HG02623 (cell line): ENCODE results near the gene TUBGCP2.
A peak's percentile ranks its signal among the peaks of the same experiment; 100 is the strongest.
"Not testable (repeated sequence)": the region's sequence is repeated elsewhere in the genome, so short reads cannot be mapped to it uniquely, and the experiment has no call there.

Experiments used
- ATAC-seq: cut with Tn5 transposase; IDR thresholded peaks from one replicate; pipeline ENCODE4 v1.9.1; 2021; ENCODE audit warnings: moderate library complexity; ENCODE audit not compliant: unreplicated experiment

TUBGCP2 gene

DNA sequence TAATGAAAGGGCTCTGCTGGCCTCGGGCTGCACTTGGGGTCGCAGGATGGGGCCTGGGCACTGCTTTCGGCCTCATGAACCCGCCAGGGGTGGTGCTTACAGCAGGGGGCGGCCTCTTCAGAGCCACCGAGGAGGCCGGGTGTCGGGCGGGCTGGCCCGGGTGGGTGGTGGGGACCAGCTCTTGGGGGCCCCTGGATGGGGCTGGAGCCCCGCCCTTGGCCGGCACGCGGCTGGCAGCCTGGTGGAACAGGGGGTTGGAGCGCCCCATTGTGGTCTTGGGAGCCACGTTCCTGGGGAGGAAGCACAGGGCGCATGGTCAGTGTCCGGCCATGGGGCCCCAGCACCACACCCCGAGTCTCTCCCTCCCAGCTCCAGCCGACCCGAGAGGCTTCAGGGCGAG, 40.8 kb downstream of the TUBGCP2 start:
- ATAC-seq: no peak

GRCh38 chr10:133267293-133267692, 41.4 kb downstream of the TUBGCP2 start:
- no peak for ATAC-seq

DNA sequence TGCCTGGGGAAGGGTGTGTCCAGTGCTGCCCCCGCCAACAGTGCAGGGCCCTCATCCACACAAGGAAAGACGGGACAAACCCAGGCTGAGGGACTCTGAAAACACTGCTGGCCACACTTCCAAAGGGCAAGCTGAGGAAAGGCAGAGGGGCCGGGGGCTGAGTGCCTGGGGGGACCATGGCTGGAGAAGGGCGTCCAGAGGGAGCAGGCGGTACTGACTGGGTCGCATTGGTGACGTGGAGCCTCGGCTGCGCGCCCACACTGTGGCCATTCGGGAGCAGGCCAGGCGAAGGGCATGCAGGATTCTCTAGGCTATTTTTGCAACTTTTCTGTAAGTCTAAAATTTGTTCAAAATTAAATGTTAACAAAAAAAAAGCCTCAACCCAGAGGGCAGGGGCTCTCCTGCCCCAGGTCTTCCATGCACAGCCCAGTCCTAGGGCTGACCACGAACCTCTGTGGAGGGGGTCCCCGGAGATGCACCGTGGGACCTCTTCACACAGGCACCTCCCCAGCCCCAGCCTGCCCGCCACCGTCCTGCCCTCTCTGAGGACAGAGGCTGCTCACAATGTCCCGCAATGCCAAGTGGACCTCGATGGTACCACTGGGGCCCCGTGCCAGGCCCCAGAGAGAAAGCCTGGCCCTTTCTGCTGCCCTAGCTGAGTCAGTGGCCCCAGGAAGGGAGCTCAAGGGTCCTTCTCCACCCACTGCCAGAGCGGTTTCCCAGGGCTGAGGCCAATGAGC, 42.4 kb downstream of the TUBGCP2 start:
- no peak for ATAC-seq

DNA sequence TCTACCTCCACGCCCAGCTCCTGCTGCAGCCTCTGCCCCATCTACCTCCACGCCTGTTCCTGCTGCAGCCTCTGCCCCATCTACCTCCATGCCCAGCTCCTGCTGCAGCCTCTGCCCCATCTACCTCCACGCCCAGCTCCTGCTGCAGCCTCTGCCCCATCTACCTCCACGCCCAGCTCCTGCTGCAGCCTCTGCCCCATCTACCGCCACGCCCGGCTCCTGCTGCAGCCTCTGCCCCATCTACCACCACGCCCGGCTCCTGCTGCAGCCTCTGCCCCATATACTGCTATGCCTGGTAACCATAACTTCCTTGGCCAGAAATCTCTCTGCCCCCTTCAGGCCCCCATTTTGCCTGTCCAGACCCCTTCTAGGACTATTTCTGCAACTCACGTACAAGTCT, 43.6 kb downstream of the TUBGCP2 start:
- not testable (repeated sequence) for ATAC-seq

- no peak for ATAC-seq
Observed at GRCh38 chr10:133264461-133264860, 44.2 kb downstream of the TUBGCP2 start.

DNA sequence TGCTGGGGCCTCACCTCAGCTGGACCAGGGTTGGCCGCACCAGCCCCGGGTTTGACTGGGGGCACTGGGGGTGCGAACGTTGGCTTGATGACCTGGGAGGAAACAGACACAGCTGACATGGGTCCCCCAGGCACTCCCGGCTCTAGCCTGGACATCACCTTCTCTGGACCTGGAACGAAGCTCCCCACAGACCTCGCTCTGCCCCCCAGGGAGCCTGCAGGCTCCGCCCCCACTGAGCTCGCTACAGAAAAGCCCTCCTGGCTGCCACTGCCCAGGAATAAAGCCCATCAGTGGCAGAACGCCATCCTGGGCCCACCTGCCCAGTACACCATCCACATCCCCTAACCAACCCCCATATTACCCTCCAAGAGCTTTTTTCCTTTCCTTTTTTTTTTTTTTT, 45.0 kb downstream of the TUBGCP2 start:
- ATAC-seq: no peak

GRCh38 chr10:133262696-133263095, 46.0 kb downstream of the TUBGCP2 start:
- ATAC-seq: no peak

DNA sequence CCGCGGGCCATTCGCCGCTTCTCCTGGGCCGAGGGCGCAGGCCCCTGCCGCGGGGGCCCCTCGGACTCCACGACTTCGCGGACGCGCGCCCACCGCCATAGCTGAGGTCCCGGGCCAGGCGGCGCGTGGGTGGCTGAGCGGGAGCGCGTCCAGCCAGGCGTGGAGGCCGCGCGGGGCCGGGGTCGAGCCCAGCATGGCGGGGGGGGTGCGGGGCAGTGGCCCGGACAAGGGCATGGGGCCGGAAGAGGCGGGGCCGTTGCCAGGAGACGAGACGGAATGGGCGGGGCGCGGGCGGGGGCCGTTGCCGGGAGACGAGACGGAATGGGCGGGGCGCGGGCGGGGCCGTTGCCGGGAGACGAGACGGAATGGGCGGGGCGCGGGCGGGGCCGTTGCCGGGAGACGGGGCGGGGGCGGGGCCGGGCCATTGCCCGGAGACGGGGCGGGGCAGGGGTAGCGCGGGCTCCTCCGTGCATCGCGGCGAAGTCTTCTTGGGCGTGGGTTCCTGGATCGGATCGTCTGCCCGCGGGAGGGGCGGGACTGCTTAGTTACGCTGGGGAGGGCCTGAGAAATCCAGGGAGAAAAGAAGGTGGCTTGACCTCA, 46.8 kb downstream of the TUBGCP2 start:
- peak; percentile 64 for ATAC-seq

- ATAC-seq: peak; percentile 51
Observed at GRCh38 chr10:133260895-133261725, 47.6 kb downstream of the TUBGCP2 start.

DNA sequence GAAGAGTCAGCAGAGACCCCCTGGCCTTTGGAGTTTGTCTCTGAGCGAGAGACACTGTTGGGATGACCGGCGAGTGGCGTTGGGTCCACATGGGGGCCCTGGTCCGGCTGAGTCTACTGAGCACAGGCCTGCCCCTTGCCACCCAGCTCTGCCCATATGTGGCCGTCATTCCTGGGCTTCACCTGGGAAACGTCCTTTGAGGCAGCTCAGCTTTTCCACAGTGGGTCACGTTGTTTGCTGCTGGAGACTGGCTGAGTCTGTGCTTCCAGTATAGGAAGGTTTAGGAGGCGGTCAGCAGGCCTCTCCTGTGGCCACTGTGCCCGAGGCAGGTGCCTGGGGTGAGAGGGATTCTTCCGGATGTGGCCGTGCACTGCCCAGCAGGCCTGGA, 49.1 kb downstream of the TUBGCP2 start:
- ATAC-seq: no peak

DNA sequence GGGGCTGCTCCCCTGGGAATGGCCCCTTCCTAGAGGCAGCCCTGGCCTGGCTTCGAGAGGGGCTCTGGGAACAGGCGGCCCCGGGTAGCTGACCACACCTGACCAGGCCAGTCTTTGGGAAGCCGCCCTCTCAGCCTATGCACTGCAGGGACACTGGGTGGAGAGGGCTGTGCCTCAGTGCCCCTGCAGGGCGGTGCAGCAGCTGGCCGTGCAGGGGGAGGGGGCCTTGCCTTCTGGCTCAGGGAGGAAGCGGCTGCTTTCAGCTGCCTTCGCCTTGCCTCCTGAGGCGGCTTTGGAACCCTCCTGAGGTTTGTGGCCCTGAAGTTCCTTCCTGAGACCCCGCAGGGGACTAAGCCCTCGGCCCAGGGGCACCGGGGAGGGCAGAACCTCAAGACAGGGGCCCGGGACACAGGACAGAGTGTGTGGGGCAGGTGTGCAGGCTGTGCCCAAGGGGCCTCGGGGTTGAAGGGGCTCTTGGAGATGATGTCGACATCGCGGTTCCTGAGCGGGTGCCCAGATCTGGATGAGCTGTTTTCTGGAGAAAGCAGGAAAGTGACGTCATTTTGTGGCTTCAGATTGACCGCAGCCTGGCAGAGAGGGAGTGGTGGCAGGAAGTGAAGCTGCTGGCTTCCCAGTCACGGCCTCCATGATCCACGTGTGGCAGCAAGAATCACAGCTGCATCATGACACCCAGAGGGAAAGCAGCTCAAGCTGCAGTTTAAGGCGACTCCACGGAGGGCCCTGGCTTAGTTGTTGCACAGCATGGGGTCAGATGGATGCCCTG, 49.7 kb downstream of the TUBGCP2 start:
- ATAC-seq: no peak

DNA sequence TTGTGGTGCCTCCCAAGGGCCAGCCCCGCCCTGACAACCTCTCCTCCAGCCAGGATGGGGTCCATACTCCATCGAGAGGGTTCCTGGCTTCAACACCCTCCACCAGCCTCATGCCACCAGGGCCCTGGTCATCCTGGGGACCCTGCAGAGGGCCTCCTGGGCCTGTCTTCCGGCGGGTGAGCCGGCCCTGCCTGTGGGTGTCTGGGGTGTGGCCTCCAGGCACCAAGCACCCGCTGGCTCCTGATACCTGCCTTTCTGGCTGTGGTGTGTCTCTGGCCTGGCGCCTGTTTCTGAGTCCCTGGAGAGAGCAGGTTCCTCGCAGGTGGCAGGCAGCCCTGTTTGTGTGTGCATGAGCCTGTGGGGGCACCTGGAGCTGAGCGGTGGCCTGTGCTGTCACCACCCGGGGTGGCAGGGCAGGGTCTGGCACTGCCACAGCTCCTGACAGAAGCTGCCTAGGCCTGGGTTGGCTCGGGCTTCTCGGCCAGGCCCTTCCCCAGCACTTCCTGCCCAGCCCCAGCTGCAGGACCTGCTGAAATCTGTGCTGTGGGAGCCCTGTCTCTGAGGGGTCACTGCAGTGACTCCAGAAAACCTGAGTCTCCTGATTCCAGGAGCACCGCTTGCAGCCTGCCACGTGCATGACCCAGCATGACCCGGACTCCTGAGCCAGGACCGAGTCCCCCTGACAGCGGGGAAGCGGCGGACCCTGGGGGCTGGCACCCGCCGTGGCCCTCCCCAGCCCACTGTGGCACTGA, 50.4 kb downstream of the TUBGCP2 start:
- ATAC-seq: no peak

GRCh38 chr10:133257489-133258065, 51.1 kb downstream of the TUBGCP2 start:
- no peak for ATAC-seq

GRCh38 chr10:133255323-133255722, 53.3 kb downstream of the TUBGCP2 start:
- ATAC-seq: no peak

DNA sequence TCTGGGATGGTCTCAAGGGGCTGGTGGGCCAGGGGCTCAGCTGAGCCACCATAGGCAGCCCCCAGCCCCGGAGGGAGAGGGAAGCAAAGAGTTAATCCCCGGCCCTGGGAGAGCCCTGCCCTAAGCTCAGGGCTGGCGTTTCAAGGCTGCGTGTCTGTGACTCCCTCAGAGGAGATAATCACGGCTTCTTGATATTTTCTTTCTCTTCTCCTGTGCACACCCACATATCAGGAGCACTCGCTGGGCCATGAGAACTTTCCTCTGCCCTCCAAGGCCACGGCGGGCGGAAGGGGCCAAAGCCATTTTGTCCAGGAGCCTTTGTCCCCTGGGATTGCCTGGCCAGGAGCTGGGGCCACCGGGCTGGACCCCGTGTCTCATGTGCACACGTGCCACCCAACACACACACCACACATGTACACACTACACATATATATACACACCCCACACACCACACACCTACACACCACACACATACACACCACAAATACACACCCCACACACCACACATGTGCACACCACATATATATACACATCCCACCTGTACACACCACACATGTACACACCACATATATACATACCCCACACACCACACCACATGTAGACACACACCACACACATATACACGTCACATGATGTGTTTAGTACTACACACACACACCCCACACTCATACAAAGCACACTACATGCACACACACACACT, 54.1 kb downstream of the TUBGCP2 start:
- ATAC-seq: no peak

GRCh38 chr10:133253361-133253955, 55.2 kb downstream of the TUBGCP2 start:
- no peak for ATAC-seq

- ATAC-seq: no peak
Observed at GRCh38 chr10:133252223-133252552, 56.5 kb downstream of the TUBGCP2 start.

DNA sequence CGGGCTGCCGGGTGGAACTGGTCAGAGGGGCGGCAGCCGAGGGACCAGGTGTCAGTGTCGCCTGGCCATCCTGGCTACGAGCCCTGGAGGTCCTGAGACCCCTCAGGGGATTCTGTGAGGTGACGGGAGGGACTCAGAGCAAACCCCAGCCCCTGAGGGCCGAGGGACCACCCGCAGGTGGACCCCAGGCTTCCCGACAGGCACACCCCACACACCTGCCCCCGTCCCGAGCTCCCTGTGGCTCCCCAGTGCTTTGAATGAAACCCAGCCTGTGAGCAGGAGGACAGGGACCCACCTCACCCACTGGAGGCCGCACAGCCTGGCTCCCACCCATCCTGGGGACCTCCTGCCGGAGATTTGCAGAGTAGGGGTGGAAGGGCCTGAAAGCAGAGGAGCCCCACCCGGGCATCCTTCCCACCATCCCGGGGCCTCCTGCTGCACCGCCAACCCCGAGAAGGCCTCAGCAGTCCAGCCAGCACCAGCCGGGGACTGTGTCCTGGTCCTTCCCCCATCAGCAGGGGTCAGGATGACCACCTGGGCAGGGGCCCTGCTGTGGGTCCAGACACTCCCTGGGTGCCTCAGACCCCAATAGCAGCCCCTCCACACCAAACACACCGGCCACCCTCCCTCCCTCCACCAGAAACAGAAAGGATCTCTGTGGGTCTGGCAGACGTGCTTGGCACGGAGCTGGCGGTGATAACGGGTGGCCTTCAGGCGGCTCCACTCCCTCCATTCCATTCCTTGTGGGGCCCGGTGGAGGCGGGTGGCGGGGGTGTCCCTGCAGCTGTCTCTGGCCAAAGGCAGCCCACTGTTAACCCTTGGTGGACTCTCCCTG, 57.1 kb downstream of the TUBGCP2 start:
- no peak for ATAC-seq
